ENCODE results near the gene EVX1.

DNA sequence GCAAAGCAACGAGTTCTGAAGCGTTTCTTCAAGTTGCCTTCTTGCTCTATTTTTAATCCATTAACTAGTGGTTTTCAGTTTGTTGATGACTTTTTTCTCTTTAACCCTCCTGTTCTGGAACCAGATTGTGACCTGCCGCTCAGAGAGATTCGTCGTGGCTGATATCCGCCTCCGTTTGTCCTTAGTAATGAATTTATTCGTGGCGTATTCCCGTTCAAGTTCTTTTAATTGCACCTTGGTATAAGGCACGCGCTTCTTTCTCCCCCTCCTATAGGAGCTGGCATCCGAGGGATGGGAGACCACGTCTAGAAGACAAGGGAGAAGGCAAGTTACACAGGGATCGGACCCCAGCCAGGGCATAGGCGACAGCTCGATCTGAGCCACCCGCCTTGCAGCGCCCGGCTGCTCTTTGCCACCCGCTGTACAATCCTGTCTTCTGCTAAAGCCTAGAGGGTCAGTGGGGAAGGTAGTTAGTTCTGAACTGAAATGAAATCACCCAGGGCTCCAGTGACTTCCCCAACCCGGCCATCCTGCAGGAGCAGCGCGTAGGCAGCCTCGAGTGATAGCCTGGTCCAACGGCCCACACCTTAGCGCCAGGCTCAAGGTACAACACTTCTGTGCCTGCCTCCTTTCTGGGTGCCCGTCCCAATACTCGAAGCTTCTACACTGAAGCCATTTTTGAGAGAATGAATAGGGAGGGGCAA lies 44.3 kb upstream of the EVX1 start:
- no peak for TF ChIP-seq CTCF (IDR thresholded peaks at IDR 0.05)
- no peak for TF ChIP-seq POLR2A (IDR thresholded peaks at IDR 0.05)
